Large intestine (tissue), 3 donors: ENCODE results near the gene HOXD11. TPM values are rescaled to one million over a fixed set of nuclear protein-coding genes. Genes with fewer than 3 reads are reported as not detected.
A peak's percentile ranks its signal among the peaks of the same experiment; 100 is the strongest.

Experiments used
- DNase-seq, 2 donors: peaks; one replicate each; pipeline versions ENCODE4 v3.0.0 to v3.0.0-alpha.2; 2013
- H3K27ac ChIP-seq: one replicate; pipeline ENCODE4 v1.5.1; 2013; ENCODE audit warnings: low read length
- H3K27me3 ChIP-seq: 2 replicates; pipeline ENCODE4 v1.6.1; 2013; ENCODE audit warnings: low read length; ENCODE audit not compliant: control insufficient read depth, insufficient read depth
- H3K36me3 ChIP-seq: 2 replicates; pipeline ENCODE4 v1.6.1; 2013; ENCODE audit warnings: low read length; ENCODE audit not compliant: control insufficient read depth, insufficient read depth
- H3K4me1 ChIP-seq: one replicate; pipeline ENCODE4 v1.6.1; 2013; ENCODE audit warnings: low read length; ENCODE audit not compliant: control insufficient read depth, insufficient read depth
- H3K4me3 ChIP-seq: one replicate; pipeline ENCODE4 v1.5.1; 2013; ENCODE audit warnings: low read length
- H3K9me3 ChIP-seq: one replicate; pipeline ENCODE4 v1.6.1; 2013; ENCODE audit warnings: mild to moderate bottlenecking, low read depth, low read length, moderate library complexity; ENCODE audit not compliant: control insufficient read depth
- WGBS: methylation state at CpG from one replicate; pipeline ENCODE4 v1.1.5; 2013; ENCODE audit warnings: low lambda C conversion rate; ENCODE audit not compliant: insufficient coverage; 5-methylcytosine and 5-hydroxymethylcytosine counted together
- polyA plus RNA-seq: library from polyadenylated mRNA; unstranded; fragments of 120-200 nt; gene quantifications from one replicate; pipeline ENCODE4 v1.2.1, GENCODE V29; 2013

Gene HOXD11
- polyA plus RNA-seq, 1 donor = not detected

- no CpG with 5 or more reads among the region's 66 CpGs for WGBS
- Histone ChIP-seq H3K27ac (no peak within 1 kb of the TSS), H3K9me3 (peaks cover 29% of the 10 kb centered on the region), H3K4me3 (no peak within 1 kb of the TSS), H3K4me1 (no peaks in the 10 kb centered on the region), H3K27me3 (peaks cover 100% of the 10 kb centered on the region), H3K36me3 (no peaks in the 10 kb centered on the region)
- no peak for DNase-seq
These were observed 9.1 kb downstream of the HOXD11 start, which contains the start of gene HOXD10 for GRCh38 chr2:176115883-176116813. Gene HOXD10, plus strand, starts transcription at chr2:176116778. Its CDS starts 56 bp downstream, at chr2:176116834.

- H3K36me3 ChIP-seq = no peaks in the 10 kb centered on the region
- H3K27ac ChIP-seq = no peak overlapping the region
- no peak overlapping the region for H3K4me3 ChIP-seq
- H3K4me1 ChIP-seq = no peaks in the 10 kb centered on the region
- DNase-seq = no peak
- H3K9me3 ChIP-seq = peaks cover 29% of the 10 kb centered on the region
- peaks cover 100% of the 10 kb centered on the region for H3K27me3 ChIP-seq
- no CpG with 5 or more reads among the region's 40 CpGs for WGBS
These were observed 10.2 kb downstream of the HOXD11 start for GRCh38 chr2:176117162-176117822.

- no peak overlapping the region for H3K4me3 ChIP-seq
- no peak for DNase-seq
- peaks cover 29% of the 10 kb centered on the region for H3K9me3 ChIP-seq
- no peak overlapping the region for H3K27ac ChIP-seq
- H3K27me3 ChIP-seq = peaks cover 100% of the 10 kb centered on the region
- peaks cover 3% of the 10 kb centered on the region for H3K4me1 ChIP-seq
- no CpG with 5 or more reads among the region's 11 CpGs for WGBS
- H3K36me3 ChIP-seq = no peaks in the 10 kb centered on the region
These were observed 10.8 kb downstream of the HOXD11 start for GRCh38 chr2:176117823-176118371.

GRCh38 chr2:176118601-176119339 lies 11.7 kb downstream of the HOXD11 start:
- Histone ChIP-seq H3K9me3 (peaks cover 32% of the 10 kb centered on the region), H3K27me3 (peaks cover 99% of the 10 kb centered on the region), H3K4me3 (no peak overlapping the region), H3K36me3 (no peaks in the 10 kb centered on the region), H3K27ac (no peak overlapping the region), H3K4me1 (peaks cover 3% of the 10 kb centered on the region)
- no peak for DNase-seq
- WGBS = 20% methylated on average over 2 of the region's 24 CpGs

GRCh38 chr2:176120364-176121189 lies 13.5 kb downstream of the HOXD11 start:
- Histone ChIP-seq H3K9me3 (peaks cover 33% of the 10 kb centered on the region), H3K27ac (no peak overlapping the region), H3K36me3 (no peaks in the 10 kb centered on the region), H3K4me3 (no peak overlapping the region), H3K27me3 (peaks cover 99% of the 10 kb centered on the region), H3K4me1 (peaks cover 3% of the 10 kb centered on the region)
- no peak for DNase-seq
- WGBS = 0% methylated on average over 1 of the region's 13 CpGs

- H3K27ac ChIP-seq = no peak overlapping the region
- H3K4me3 ChIP-seq = no peak overlapping the region
These were observed 14.3 kb downstream of the HOXD11 start for GRCh38 chr2:176121190-176122051.

GRCh38 chr2:176122052-176122682 lies 15.1 kb downstream of the HOXD11 start:
- no peak for DNase-seq
- Histone ChIP-seq H3K27me3 (peaks cover 97% of the 10 kb centered on the region), H3K27ac (no peak overlapping the region), H3K4me3 (peak overlapping the region; percentile 18), H3K36me3 (no peaks in the 10 kb centered on the region), H3K4me1 (peaks cover 3% of the 10 kb centered on the region), H3K9me3 (peaks cover 24% of the 10 kb centered on the region)
- WGBS = no CpG with 5 or more reads among the region's 47 CpGs

More at GRCh38 chr2:176121190-176122051, 14.3 kb downstream of the HOXD11 start:
- Histone ChIP-seq H3K4me1 (peaks cover 3% of the 10 kb centered on the region), H3K36me3 (no peaks in the 10 kb centered on the region), H3K9me3 (peaks cover 26% of the 10 kb centered on the region), H3K27me3 (peaks cover 98% of the 10 kb centered on the region)
- WGBS = 0% methylated on average over 4 of the region's 53 CpGs
- DNase-seq = no peak

GRCh38 chr2:176122683-176123410 lies 15.8 kb downstream of the HOXD11 start, which contains the start of gene HOXD9:
Gene HOXD9, plus strand, starts transcription at chr2:176122719. Its CDS starts 50 bp downstream, at chr2:176122769.
- H3K4me3 ChIP-seq = peak within 1 kb of the TSS; percentile 18
- no peak within 1 kb of the TSS for H3K27ac ChIP-seq
- peaks cover 96% of the 10 kb centered on the region for H3K27me3 ChIP-seq
- no CpG with 5 or more reads among the region's 84 CpGs for WGBS
- peaks cover 18% of the 10 kb centered on the region for H3K9me3 ChIP-seq
- peaks cover 3% of the 10 kb centered on the region for H3K4me1 ChIP-seq
- H3K36me3 ChIP-seq = no peaks in the 10 kb centered on the region
- no peak for DNase-seq
